MCF 10A (cell line): ENCODE data around the gene RELT. TPM values are rescaled to one million over a fixed set of nuclear protein-coding genes. Genes with fewer than 3 reads are reported as not detected.
"Not testable (repeated sequence)": the region's sequence is repeated elsewhere in the genome, so short reads cannot be mapped to it uniquely, and the experiment has no call there.

Experiments used
- BruUV-seq: library from RNA; stranded (reverse); fragments of 400-500 nt; replicated peaks from 2 replicates; lab custom pipeline; 2021; lab: Mats Ljungman, UMichigan
- CTCF ChIA-PET: fragments of 300-600 bp; sonication (Branson Sonifier 250); formaldehyde crosslinking; extraction: SDS; loops from one replicate; lab custom pipeline; 2021; ENCODE audit warnings: antibody characterized with exemption, inconsistent platforms; lab: Yijun Ruan, JAX
- POLR2A ChIA-PET: fragments of 300-600, 350-650 bp; sonication (Branson Sonifier 250); formaldehyde crosslinking; extraction: SDS; loops from one replicate; lab custom pipeline; 2020; ENCODE audit warnings: antibody characterized with exemption, inconsistent platforms; lab: Yijun Ruan, JAX
- DNase-seq: peaks from one replicate; pipeline ENCODE4 v3.0.0-alpha.2; 2018; ENCODE audit not compliant: unreplicated experiment
- H3K27ac Mint-ChIP-seq: one replicate; pipeline ENCODE4 v1.8.0; 2022; ENCODE audit warnings: mild to moderate bottlenecking, low read depth, mixed read lengths; ENCODE audit not compliant: unreplicated experiment
- H3K27me3 Mint-ChIP-seq: one replicate; pipeline ENCODE4 v1.8.0; 2022; ENCODE audit warnings: mixed read lengths; ENCODE audit not compliant: insufficient read depth, unreplicated experiment
- H3K36me3 Mint-ChIP-seq: one replicate; pipeline ENCODE4 v1.8.0; 2022; ENCODE audit warnings: mild to moderate bottlenecking, moderate library complexity, mixed read lengths; ENCODE audit not compliant: insufficient read depth, unreplicated experiment
- H3K4me1 Mint-ChIP-seq: one replicate; pipeline ENCODE4 v1.8.0; 2022; ENCODE audit warnings: mixed read lengths; ENCODE audit not compliant: insufficient read depth, unreplicated experiment
- H3K4me3 Mint-ChIP-seq: one replicate; pipeline ENCODE4 v1.8.0; 2022; ENCODE audit warnings: mild to moderate bottlenecking, moderate library complexity, mixed read lengths; ENCODE audit not compliant: unreplicated experiment
- H3K9me3 Mint-ChIP-seq: one replicate; pipeline ENCODE4 v1.8.0; 2022; ENCODE audit warnings: mixed read lengths; ENCODE audit not compliant: unreplicated experiment
- intact Hi-C: fragments of 100-400 bp; cut with micrococcal nuclease; formaldehyde crosslinking; loops from 2 replicates; pipeline ENCODE4 v1.14.1; 2022
- total RNA-seq: library from RNA; stranded (reverse); gene quantifications from 2 replicates; pipeline ENCODE4 v1.2.3, GENCODE V29; 2022
- TF ChIP-seq, protein P1 (sequence below): fragments of 200-600 bp; IDR thresholded peaks from one replicate; pipeline ENCODE4 v1.8.0; 2022; ENCODE audit warnings: antibody characterized with exemption, mild to moderate bottlenecking; ENCODE audit not compliant: unreplicated experiment

RELT gene
- total RNA-seq, 1 experiment from 2014 or later = 8.4 TPM

GRCh38 chr11:73430326-73430725, 54.1 kb downstream of the RELT start:
- TF ChIP-seq, protein P1, sequence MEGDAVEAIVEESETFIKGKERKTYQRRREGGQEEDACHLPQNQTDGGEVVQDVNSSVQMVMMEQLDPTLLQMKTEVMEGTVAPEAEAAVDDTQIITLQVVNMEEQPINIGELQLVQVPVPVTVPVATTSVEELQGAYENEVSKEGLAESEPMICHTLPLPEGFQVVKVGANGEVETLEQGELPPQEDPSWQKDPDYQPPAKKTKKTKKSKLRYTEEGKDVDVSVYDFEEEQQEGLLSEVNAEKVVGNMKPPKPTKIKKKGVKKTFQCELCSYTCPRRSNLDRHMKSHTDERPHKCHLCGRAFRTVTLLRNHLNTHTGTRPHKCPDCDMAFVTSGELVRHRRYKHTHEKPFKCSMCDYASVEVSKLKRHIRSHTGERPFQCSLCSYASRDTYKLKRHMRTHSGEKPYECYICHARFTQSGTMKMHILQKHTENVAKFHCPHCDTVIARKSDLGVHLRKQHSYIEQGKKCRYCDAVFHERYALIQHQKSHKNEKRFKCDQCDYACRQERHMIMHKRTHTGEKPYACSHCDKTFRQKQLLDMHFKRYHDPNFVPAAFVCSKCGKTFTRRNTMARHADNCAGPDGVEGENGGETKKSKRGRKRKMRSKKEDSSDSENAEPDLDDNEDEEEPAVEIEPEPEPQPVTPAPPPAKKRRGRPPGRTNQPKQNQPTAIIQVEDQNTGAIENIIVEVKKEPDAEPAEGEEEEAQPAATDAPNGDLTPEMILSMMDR = no peak
- H3K9me3 Mint-ChIP-seq = no peaks in the 10 kb centered on the region
- H3K27ac Mint-ChIP-seq = no peak overlapping the region
- no peak overlapping the region for H3K4me3 Mint-ChIP-seq
- ChIA-PET POLR2A (no interaction called here), CTCF (no interaction called here)
- no peaks in the 10 kb centered on the region for H3K27me3 Mint-ChIP-seq
- DNase-seq = no peak
- intact Hi-C loops = no loop called here
- H3K36me3 Mint-ChIP-seq = peaks cover 11% of the 10 kb centered on the region
- BruUV-seq = no TSS peak
- no peaks in the 10 kb centered on the region for H3K4me1 Mint-ChIP-seq

DNA sequence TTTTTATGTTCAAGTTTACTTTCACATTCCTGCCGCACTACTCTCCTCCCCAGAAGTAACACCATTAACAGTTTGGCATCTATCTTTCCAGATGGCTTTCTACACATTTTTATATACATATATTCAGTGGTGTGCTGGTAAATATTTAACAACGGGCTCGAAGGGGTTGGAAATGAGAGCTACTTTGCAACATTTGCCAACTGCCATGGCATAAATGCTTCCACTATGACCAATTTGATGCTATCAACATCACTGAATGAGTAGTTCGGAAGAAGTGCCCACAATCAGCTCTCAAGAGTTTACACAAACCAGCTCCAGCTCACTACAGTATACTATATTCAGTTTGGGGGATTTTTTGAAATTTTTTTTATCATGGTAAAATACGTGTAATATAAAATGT, 55.2 kb downstream of the RELT start:
- intact Hi-C loops = no loop called here
- Mint-ChIP-seq H3K36me3 (peaks cover 11% of the 10 kb centered on the region), H3K27me3 (no peaks in the 10 kb centered on the region), H3K9me3 (no peaks in the 10 kb centered on the region), H3K4me3 (no peak overlapping the region), H3K4me1 (no peaks in the 10 kb centered on the region), H3K27ac (no peak overlapping the region)
- no TSS peak for BruUV-seq
- ChIA-PET POLR2A (interaction anchor here (1.3 kb wide), 1 partner anchor 12 kb away, joined by 3 read pairs; no protein-coding TSS in a partner anchor), CTCF (interaction anchor here (0.8 kb wide), 1 partner anchor 10 kb away, joined by 3 read pairs; no protein-coding TSS in a partner anchor)
- TF ChIP-seq, protein P1 = no peak
- no peak for DNase-seq

DNA sequence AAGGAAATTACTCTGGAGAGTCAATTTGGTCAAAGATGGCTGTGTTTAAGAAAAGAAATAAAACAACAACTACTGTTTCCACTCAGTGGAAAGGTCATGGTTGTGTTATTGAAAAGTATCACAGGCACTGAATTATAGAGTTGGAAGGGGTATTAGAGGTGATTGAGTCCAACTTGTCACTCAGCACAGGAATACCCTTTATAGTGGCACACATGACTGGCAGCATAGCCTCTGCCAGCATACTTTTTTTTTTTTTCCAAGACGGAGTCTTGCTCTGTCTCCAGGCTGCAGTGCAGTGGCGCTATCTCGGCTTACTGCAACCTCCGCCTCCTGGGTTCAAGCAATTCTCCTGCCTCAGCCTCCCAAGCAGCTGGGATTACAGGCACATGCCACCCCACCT, 60.7 kb downstream of the RELT start:
- CTCF ChIA-PET = interaction anchor here (0.6 to 1.5 kb wide), 2 partner anchors 85 to 193 kb away, joined by 3 read pairs; no protein-coding TSS in a partner anchor
- BruUV-seq, H3K27ac Mint-ChIP-seq, H3K9me3 Mint-ChIP-seq, H3K4me1 Mint-ChIP-seq, intact Hi-C loops, H3K36me3 Mint-ChIP-seq, H3K27me3 Mint-ChIP-seq, DNase-seq, POLR2A ChIA-PET, H3K4me3 Mint-ChIP-seq: not testable (repeated sequence)

- ChIA-PET POLR2A (interaction anchor here (0.7 kb wide), 1 partner anchor 35 kb away, joined by 3 read pairs; no protein-coding TSS in a partner anchor), CTCF (interaction anchor here (0.8 kb wide), 1 partner anchor 15 kb away, joined by 4 read pairs; no protein-coding TSS in a partner anchor)
- Mint-ChIP-seq H3K4me3 (no peak overlapping the region), H3K9me3 (no peaks in the 10 kb centered on the region), H3K27me3 (no peaks in the 10 kb centered on the region), H3K4me1 (no peaks in the 10 kb centered on the region), H3K36me3 (no peaks in the 10 kb centered on the region), H3K27ac (no peak overlapping the region)
- intact Hi-C loops = no loop called here
- BruUV-seq = no TSS peak
- TF ChIP-seq, protein P1 = no peak
- DNase-seq = no peak
Measured at GRCh38 chr11:73439002-73439843, 63.0 kb downstream of the RELT start.
